Measurements from ENCODE around the gene TAS2R1. TPM values are rescaled to one million over a fixed set of nuclear protein-coding genes. Genes with fewer than 3 reads are reported as not detected.

The TAS2R1 gene
- total RNA-seq (not detected), polyA plus RNA-seq (not detected)

- no peak for ATAC-seq (ENCODE audit: low read depth in 2 of 2)
- Histone ChIP-seq H3K4me1 (ENCODE audit: control insufficient read depth, insufficient read depth, low read length, poor library complexity, severe bottlenecking) (no peaks in the 10 kb centered on the region), H3K9me3 (ENCODE audit: control insufficient read depth in 2 of 2, low read length in 2 of 2) (peaks cover 0 to 3% of the 10 kb centered on the region in 2 experiments), H3K27ac (ENCODE audit: insufficient read depth, low read length, poor library complexity, severe bottlenecking) (no peak within 1 kb of the TSS), H3K4me3 (ENCODE audit: low read depth, low read length) (no peak within 1 kb of the TSS), H3K27me3 (ENCODE audit: control insufficient read depth, insufficient read depth, low read length) (no peaks in the 10 kb centered on the region), H3K36me3 (ENCODE audit: control insufficient read depth, insufficient read depth, low read length) (no peaks in the 10 kb centered on the region)
- peaks cover 0 to 15% (median 2%) of the 10 kb centered on the region in 7 donors for H3K9me3 Mint-ChIP-seq
- no peak within 1 kb of the TSS for H3K27ac Mint-ChIP-seq
- H3K4me3 Mint-ChIP-seq = no peak within 1 kb of the TSS
- H3K27me3 Mint-ChIP-seq = no peaks in the 10 kb centered on the region
- no peak for DNase-seq
- no peaks in the 10 kb centered on the region for H3K4me1 Mint-ChIP-seq
- H3K36me3 Mint-ChIP-seq = no peaks in the 10 kb centered on the region
These were observed at the start of gene TAS2R1 for GRCh38 chr5:9630251-9630650. Gene TAS2R1, minus strand, starts transcription at chr5:9630351. Its CDS starts 319 bp downstream, at chr5:9630032.

GRCh38 chr5:9670371-9670770, 40.2 kb upstream of the TAS2R1 start:
- no peak overlapping the region for H3K4me3 Mint-ChIP-seq
- Histone ChIP-seq H3K4me1 (ENCODE audit: control insufficient read depth, insufficient read depth, low read length, poor library complexity, severe bottlenecking) (no peaks in the 10 kb centered on the region), H3K36me3 (ENCODE audit: control insufficient read depth, insufficient read depth, low read length) (no peaks in the 10 kb centered on the region), H3K9me3 (ENCODE audit: control insufficient read depth in 2 of 2, low read length in 2 of 2) (no peaks in the 10 kb centered on the region), H3K4me3 (ENCODE audit: low read depth, low read length) (no peak overlapping the region), H3K27me3 (ENCODE audit: control insufficient read depth, insufficient read depth, low read length) (no peaks in the 10 kb centered on the region), H3K27ac (ENCODE audit: insufficient read depth, low read length, poor library complexity, severe bottlenecking) (no peak overlapping the region)
- DNase-seq (no peak), ATAC-seq (ENCODE audit: low read depth in 2 of 2) (no peak)
- H3K27ac Mint-ChIP-seq = no peak overlapping the region
- H3K27me3 Mint-ChIP-seq = no peaks in the 10 kb centered on the region
- peaks cover 0 to 30% (median 7%) of the 10 kb centered on the region in 7 donors for H3K9me3 Mint-ChIP-seq
- H3K4me1 Mint-ChIP-seq = no peaks in the 10 kb centered on the region
- H3K36me3 Mint-ChIP-seq = no peaks in the 10 kb centered on the region

- Mint-ChIP-seq H3K4me3 (no peak overlapping the region), H3K4me1 (no peaks in the 10 kb centered on the region), H3K27me3 (no peaks in the 10 kb centered on the region), H3K36me3 (no peaks in the 10 kb centered on the region), H3K9me3 (peaks cover 0 to 30% (median 7%) of the 10 kb centered on the region in 7 donors), H3K27ac (no peak overlapping the region)
- no peak for DNase-seq
- no peaks in the 10 kb centered on the region for H3K36me3 ChIP-seq (ENCODE audit: control insufficient read depth, insufficient read depth, low read length)
- ATAC-seq (ENCODE audit: low read depth in 2 of 2) = no peak
- H3K9me3 ChIP-seq (ENCODE audit: control insufficient read depth in 2 of 2, low read length in 2 of 2) = no peaks in the 10 kb centered on the region
- no peak overlapping the region for H3K4me3 ChIP-seq (ENCODE audit: low read depth, low read length)
- no peaks in the 10 kb centered on the region for H3K27me3 ChIP-seq (ENCODE audit: control insufficient read depth, insufficient read depth, low read length)
- H3K27ac ChIP-seq (ENCODE audit: insufficient read depth, low read length, poor library complexity, severe bottlenecking) = no peak overlapping the region
- H3K4me1 ChIP-seq (ENCODE audit: control insufficient read depth, insufficient read depth, low read length, poor library complexity, severe bottlenecking) = no peaks in the 10 kb centered on the region
These were observed 37.8 kb upstream of the TAS2R1 start for GRCh38 chr5:9667906-9668305.

GRCh38 chr5:9663891-9664290, 33.7 kb upstream of the TAS2R1 start:
- DNase-seq (no peak), ATAC-seq (ENCODE audit: low read depth in 2 of 2) (no peak)
- Histone ChIP-seq H3K36me3 (ENCODE audit: control insufficient read depth, insufficient read depth, low read length) (no peaks in the 10 kb centered on the region), H3K4me1 (ENCODE audit: control insufficient read depth, insufficient read depth, low read length, poor library complexity, severe bottlenecking) (no peaks in the 10 kb centered on the region), H3K4me3 (ENCODE audit: low read depth, low read length) (no peak overlapping the region), H3K27me3 (ENCODE audit: control insufficient read depth, insufficient read depth, low read length) (no peaks in the 10 kb centered on the region), H3K27ac (ENCODE audit: insufficient read depth, low read length, poor library complexity, severe bottlenecking) (no peak overlapping the region), H3K9me3 (ENCODE audit: control insufficient read depth in 2 of 2, low read length in 2 of 2) (no peaks in the 10 kb centered on the region)
- peaks cover 1 to 15% (median 4%) of the 10 kb centered on the region in 7 donors for H3K9me3 Mint-ChIP-seq
- no peaks in the 10 kb centered on the region for H3K4me1 Mint-ChIP-seq
- no peak overlapping the region for H3K27ac Mint-ChIP-seq
- H3K27me3 Mint-ChIP-seq = no peaks in the 10 kb centered on the region
- no peak overlapping the region for H3K4me3 Mint-ChIP-seq
- no peaks in the 10 kb centered on the region for H3K36me3 Mint-ChIP-seq

GRCh38 chr5:9661316-9662015, 31.3 kb upstream of the TAS2R1 start:
- Mint-ChIP-seq H3K4me3 (no peak overlapping the region), H3K4me1 (no peaks in the 10 kb centered on the region), H3K27me3 (no peaks in the 10 kb centered on the region), H3K9me3 (peaks cover 0 to 6% (median 3%) of the 10 kb centered on the region in 7 donors), H3K27ac (no peak overlapping the region), H3K36me3 (no peaks in the 10 kb centered on the region)
- H3K27ac ChIP-seq (ENCODE audit: insufficient read depth, low read length, poor library complexity, severe bottlenecking) = no peak overlapping the region
- H3K4me3 ChIP-seq (ENCODE audit: low read depth, low read length) = no peak overlapping the region
- H3K36me3 ChIP-seq (ENCODE audit: control insufficient read depth, insufficient read depth, low read length) = no peaks in the 10 kb centered on the region
- ATAC-seq (ENCODE audit: low read depth in 2 of 2) (no peak), DNase-seq (no peak)
- no peaks in the 10 kb centered on the region for H3K4me1 ChIP-seq (ENCODE audit: control insufficient read depth, insufficient read depth, low read length, poor library complexity, severe bottlenecking)
- H3K9me3 ChIP-seq (ENCODE audit: control insufficient read depth in 2 of 2, low read length in 2 of 2) = no peaks in the 10 kb centered on the region
- no peaks in the 10 kb centered on the region for H3K27me3 ChIP-seq (ENCODE audit: control insufficient read depth, insufficient read depth, low read length)

- Histone ChIP-seq H3K36me3 (ENCODE audit: control insufficient read depth, insufficient read depth, low read length) (no peaks in the 10 kb centered on the region), H3K9me3 (ENCODE audit: control insufficient read depth in 2 of 2, low read length in 2 of 2) (no peaks in the 10 kb centered on the region), H3K27ac (ENCODE audit: insufficient read depth, low read length, poor library complexity, severe bottlenecking) (no peak overlapping the region), H3K4me1 (ENCODE audit: control insufficient read depth, insufficient read depth, low read length, poor library complexity, severe bottlenecking) (no peaks in the 10 kb centered on the region), H3K4me3 (ENCODE audit: low read depth, low read length) (no peak overlapping the region), H3K27me3 (ENCODE audit: control insufficient read depth, insufficient read depth, low read length) (no peaks in the 10 kb centered on the region)
- Mint-ChIP-seq H3K9me3 (peaks cover 0 to 5% (median 1%) of the 10 kb centered on the region in 7 donors), H3K4me1 (no peaks in the 10 kb centered on the region), H3K27me3 (no peaks in the 10 kb centered on the region), H3K27ac (no peak overlapping the region), H3K36me3 (no peaks in the 10 kb centered on the region), H3K4me3 (no peak overlapping the region)
- no peak for DNase-seq
- no peak for ATAC-seq (ENCODE audit: low read depth in 2 of 2)
These were observed 28.6 kb upstream of the TAS2R1 start for GRCh38 chr5:9658706-9659105.

GRCh38 chr5:9657819-9658218, 27.7 kb upstream of the TAS2R1 start:
- Histone ChIP-seq H3K9me3 (ENCODE audit: control insufficient read depth in 2 of 2, low read length in 2 of 2) (no peaks in the 10 kb centered on the region), H3K4me1 (ENCODE audit: control insufficient read depth, insufficient read depth, low read length, poor library complexity, severe bottlenecking) (no peaks in the 10 kb centered on the region), H3K27me3 (ENCODE audit: control insufficient read depth, insufficient read depth, low read length) (no peaks in the 10 kb centered on the region), H3K27ac (ENCODE audit: insufficient read depth, low read length, poor library complexity, severe bottlenecking) (no peak overlapping the region), H3K36me3 (ENCODE audit: control insufficient read depth, insufficient read depth, low read length) (no peaks in the 10 kb centered on the region), H3K4me3 (ENCODE audit: low read depth, low read length) (no peak overlapping the region)
- H3K27me3 Mint-ChIP-seq = no peaks in the 10 kb centered on the region
- DNase-seq (no peak), ATAC-seq (ENCODE audit: low read depth in 2 of 2) (no peak)
- H3K4me3 Mint-ChIP-seq = no peak overlapping the region
- H3K9me3 Mint-ChIP-seq = peaks cover 0 to 5% (median 1%) of the 10 kb centered on the region in 7 donors
- H3K36me3 Mint-ChIP-seq = no peaks in the 10 kb centered on the region
- H3K4me1 Mint-ChIP-seq = no peaks in the 10 kb centered on the region
- H3K27ac Mint-ChIP-seq = no peak overlapping the region

GRCh38 chr5:9655641-9656040, 25.5 kb upstream of the TAS2R1 start:
- H3K27ac ChIP-seq (ENCODE audit: insufficient read depth, low read length, poor library complexity, severe bottlenecking) = no peak overlapping the region
- Mint-ChIP-seq H3K36me3 (no peaks in the 10 kb centered on the region), H3K9me3 (peaks cover 0 to 5% (median 0%) of the 10 kb centered on the region in 7 donors), H3K4me1 (no peaks in the 10 kb centered on the region), H3K27me3 (no peaks in the 10 kb centered on the region), H3K27ac (no peak overlapping the region), H3K4me3 (no peak overlapping the region)
- ATAC-seq (ENCODE audit: low read depth in 2 of 2) = no peak
- no peaks in the 10 kb centered on the region for H3K4me1 ChIP-seq (ENCODE audit: control insufficient read depth, insufficient read depth, low read length, poor library complexity, severe bottlenecking)
- H3K36me3 ChIP-seq (ENCODE audit: control insufficient read depth, insufficient read depth, low read length) = no peaks in the 10 kb centered on the region
- no peaks in the 10 kb centered on the region for H3K9me3 ChIP-seq (ENCODE audit: control insufficient read depth in 2 of 2, low read length in 2 of 2)
- no peak overlapping the region for H3K4me3 ChIP-seq (ENCODE audit: low read depth, low read length)
- no peak for DNase-seq
- no peaks in the 10 kb centered on the region for H3K27me3 ChIP-seq (ENCODE audit: control insufficient read depth, insufficient read depth, low read length)

Data from CD4-positive, CD25-positive, alpha-beta regulatory T cell (primary cell).